B cell (primary cell): Measurements from ENCODE around the gene DAB1. TPM values are rescaled to one million over a fixed set of nuclear protein-coding genes. Genes with fewer than 3 reads are reported as not detected.

Experiments
- ATAC-seq: fragments of 200-7000 bp; cut with Tn5 transposase; one replicate; pipeline ENCODE4 v1.10.0; 2021; ENCODE audit warnings: low read depth, mild to moderate bottlenecking, moderate number of reproducible peaks, moderate library complexity
- CTCF ChIA-PET: fragments of 350-600 bp; sonication (Branson Sonifier 250); formaldehyde crosslinking; loops from one replicate; lab custom pipeline; 2021; ENCODE audit warnings: antibody characterized with exemption, inconsistent platforms; lab: Charles Lee
- POLR2A ChIA-PET: fragments of 350-600 bp; sonication (Branson Sonifier 250); formaldehyde crosslinking; loops from one replicate; lab custom pipeline; 2021; ENCODE audit warnings: antibody characterized with exemption; lab: Charles Lee
- DNase-seq: peaks from one replicate; pipeline ENCODE4 v3.0.0; 2013
- H2AFZ ChIP-seq: 2 replicates; pipeline ENCODE4 v1.6.1; 2012; ENCODE audit warnings: mild to moderate bottlenecking, low read depth, low read length; ENCODE audit not compliant: insufficient read depth, poor library complexity, severe bottlenecking
- H3K27ac ChIP-seq, 2 donors: 1 replicate in 1 of 2; 2 replicates in 1 of 2; pipeline ENCODE4 v1.5.1; 2012 to 2013; ENCODE audit warnings: low read length in 2 of 2, mild to moderate bottlenecking in 2 of 2, moderate library complexity in 1 of 2
- H3K27me3 ChIP-seq, 4 experiments: fragments of 200-600 bp in 1 of 4; sonication (generic) in 1 of 4; replicated peaks in 1 of 4; 1 replicate in 2 of 4; 2 replicates in 2 of 4; pipeline versions ENCODE4 v1.6.1 to v1.7.0; 2013 to 2016; ENCODE audit warnings: low read length in 3 of 4, mild to moderate bottlenecking in 2 of 4, mixed read lengths in 1 of 4, moderate library complexity in 1 of 4; ENCODE audit not compliant: insufficient read depth in 4 of 4, control insufficient read depth in 3 of 4; ENCODE audit errors: control extremely low read depth in 1 of 4
- H3K36me3 ChIP-seq, 2 experiments: replicated peaks in 1 of 2; 1 replicate in 1 of 2; 2 replicates in 1 of 2; pipeline versions ENCODE4 v1.6.1 to v1.7.1; 2013; ENCODE audit warnings: low read length in 1 of 2; ENCODE audit not compliant: insufficient read depth in 2 of 2, control insufficient read depth in 1 of 2; ENCODE audit errors: control extremely low read depth in 1 of 2, extremely low read depth in 1 of 2
- H3K4me1 ChIP-seq, 2 donors: fragments of 200-600 bp in 1 of 2; sonication (generic) in 1 of 2; 1 replicate in 1 of 2; 2 replicates in 1 of 2; pipeline versions ENCODE4 v1.5.1 to v1.6.1; 2013 to 2017; ENCODE audit warnings: low read length in 2 of 2; ENCODE audit not compliant: control insufficient read depth in 2 of 2, insufficient read depth in 2 of 2
- H3K4me2 ChIP-seq: replicated peaks from 2 replicates; pipeline ENCODE3; 2012; ENCODE audit warnings: mild to moderate bottlenecking, low read depth, low read length; ENCODE audit not compliant: poor library complexity, severe bottlenecking
- H3K4me3 ChIP-seq, 5 experiments: fragments of 200-600 bp in 1 of 5; sonication (generic) in 1 of 5; 1 replicate in 3 of 5; 2 replicates in 2 of 5; pipeline versions ENCODE4 v1.5.1 to v1.7.0; 2011 to 2016; ENCODE audit warnings: low read length in 4 of 5, mild to moderate bottlenecking in 4 of 5, low read depth in 2 of 5, control low read depth in 1 of 5, moderate library complexity in 1 of 5; ENCODE audit not compliant: insufficient read depth in 1 of 5; ENCODE audit errors: control extremely low read depth in 1 of 5, extremely low read depth in 1 of 5
- H3K79me2 ChIP-seq: fragments of 200-600 bp; sonication (generic); one replicate; pipeline ENCODE4 v1.6.0; 2016; ENCODE audit warnings: low read length; ENCODE audit not compliant: control insufficient read depth, insufficient read depth
- H3K9ac ChIP-seq: fragments of 200-600 bp; sonication (generic); 2 replicates; pipeline ENCODE4 v1.6.1; 2017; ENCODE audit warnings: mild to moderate bottlenecking, low read length, moderate library complexity
- H3K9me3 ChIP-seq, 3 donors: one replicate each; pipeline versions ENCODE4 v1.6.1 to v1.7.1; 2013; ENCODE audit warnings: low read length in 2 of 3; ENCODE audit not compliant: control insufficient read depth in 2 of 3, insufficient read depth in 1 of 3; ENCODE audit errors: control extremely low read depth in 1 of 3
- H4K20me1 ChIP-seq: 2 replicates; pipeline ENCODE4 v1.6.0; 2012; ENCODE audit warnings: mild to moderate bottlenecking, low read length; ENCODE audit not compliant: insufficient read depth, control insufficient read depth, poor library complexity, severe bottlenecking
- H3K27ac Mint-ChIP-seq: one replicate; pipeline ENCODE4 v1.8.0; 2021; ENCODE audit warnings: mixed read lengths
- H3K27me3 Mint-ChIP-seq: one replicate; pipeline ENCODE4 v1.8.0; 2021; ENCODE audit warnings: mixed read lengths
- H3K4me1 Mint-ChIP-seq: one replicate; pipeline ENCODE4 v1.8.0; 2021; ENCODE audit warnings: mixed read lengths
- H3K4me3 Mint-ChIP-seq: one replicate; pipeline ENCODE4 v1.8.0; 2021; ENCODE audit warnings: mixed read lengths
- H3K9me3 Mint-ChIP-seq: one replicate; pipeline ENCODE4 v1.8.0; 2022; ENCODE audit warnings: mixed read lengths; ENCODE audit not compliant: insufficient read depth
- CTCF ChIP-seq: fragments of 200-600 bp; IDR thresholded peaks from one replicate; pipeline ENCODE4 v1.8.0; 2022; ENCODE audit warnings: antibody characterized with exemption, mild to moderate bottlenecking
- EZH2 ChIP-seq: IDR thresholded peaks from 2 replicates; pipeline ENCODE4 v1.6.1; 2012; ENCODE audit warnings: borderline replicate concordance, low read depth, mild to moderate bottlenecking, moderate library complexity, low read length; ENCODE audit not compliant: insufficient read depth, poor library complexity, severe bottlenecking
- WGBS: methylation state at CpG from one replicate; pipeline ENCODE4 v1.1.5; 2013; ENCODE audit warnings: missing lambda C conversion rate; ENCODE audit not compliant: insufficient coverage; 5-methylcytosine and 5-hydroxymethylcytosine counted together
- intact Hi-C: fragments of 100-400 bp; cut with micrococcal nuclease; formaldehyde crosslinking; loops from one replicate; pipeline ENCODE4 v1.10.0; 2022
- polyA plus RNA-seq: library from polyadenylated mRNA; depleted of rRNA; stranded (reverse); fragments of >200 nt; gene quantifications from 2 replicates; pipeline ENCODE4 v1.2.3, GENCODE V29; 2012
- total RNA-seq, 2 donors: library from RNA; stranded (reverse); fragments of 120-200 nt in 1 of 2; gene quantifications; 1 replicate in 1 of 2; 2 replicates in 1 of 2; pipeline versions ENCODE4 v1.2.3 to v1.2.4, GENCODE V29; 2013 to 2022

The DAB1 gene
- total and polyA plus RNA-seq, 2 donors (not counting 1 experiment from before 2014, with no cell fraction given): not detected

- intact Hi-C loops: no loop called here
- no peak overlapping the region for H2AFZ ChIP-seq
- H3K4me1 Mint-ChIP-seq: no peaks in the 10 kb centered on the region
- no peak overlapping the region for H3K4me3 Mint-ChIP-seq
- no peaks in the 10 kb centered on the region for H3K79me2 ChIP-seq
- H3K36me3 ChIP-seq: no peaks in the 10 kb centered on the region
- H3K4me1 ChIP-seq: no peaks in the 10 kb centered on the region
- DNase-seq (no peak), ATAC-seq (no peak)
- ChIA-PET POLR2A (no interaction called here), CTCF (no interaction called here)
- H3K4me3 ChIP-seq: no peak overlapping the region
- no peaks in the 10 kb centered on the region for H3K27me3 Mint-ChIP-seq
- no peaks in the 10 kb centered on the region for H4K20me1 ChIP-seq
- no peak overlapping the region for H3K4me2 ChIP-seq
- 40% methylated on average over 1 of the region's 1 CpG for WGBS
- H3K27ac Mint-ChIP-seq: no peak overlapping the region
- H3K9me3 Mint-ChIP-seq: no peaks in the 10 kb centered on the region
- TF ChIP-seq CTCF (no peak), EZH2 (no peak)
- H3K27me3 ChIP-seq: no peaks in the 10 kb centered on the region
- H3K9me3 ChIP-seq: no peaks in the 10 kb centered on the region
- H3K27ac ChIP-seq: no peak overlapping the region
- H3K9ac ChIP-seq: no peak overlapping the region
Observed at GRCh38 chr1:57131257-57131656, 292.6 kb downstream of the DAB1 start.

DNA sequence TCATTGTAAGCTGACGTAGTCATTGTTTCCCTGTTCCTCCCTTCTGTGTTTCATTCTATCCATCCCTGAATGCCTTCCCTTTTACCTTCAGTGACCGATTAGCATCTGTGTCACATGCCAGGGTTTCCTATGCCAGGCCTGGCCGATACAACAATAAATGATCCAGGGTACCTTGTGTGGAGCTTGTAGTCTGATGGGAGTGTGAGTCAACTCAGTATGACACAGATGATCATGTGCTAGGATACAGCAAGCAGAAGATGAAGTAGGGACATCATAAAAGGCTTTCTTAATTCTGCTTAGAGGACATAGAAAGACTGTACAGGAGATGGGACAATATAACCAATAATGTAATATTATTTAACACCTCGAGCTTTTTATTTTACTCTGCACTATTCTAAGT is 294.0 kb downstream of the DAB1 start:
- Mint-ChIP-seq H3K9me3 (no peaks in the 10 kb centered on the region), H3K4me3 (no peak overlapping the region), H3K4me1 (no peaks in the 10 kb centered on the region), H3K27me3 (peaks cover 3% of the 10 kb centered on the region), H3K27ac (no peak overlapping the region)
- H4K20me1 ChIP-seq: no peaks in the 10 kb centered on the region
- H3K4me2 ChIP-seq: no peak overlapping the region
- ChIA-PET CTCF (no interaction called here), POLR2A (no interaction called here)
- intact Hi-C loops: no loop called here
- no peak overlapping the region for H3K4me3 ChIP-seq
- WGBS: 78% methylated on average over 2 of the region's 4 CpGs
- H3K27ac ChIP-seq: no peak overlapping the region
- no peaks in the 10 kb centered on the region for H3K4me1 ChIP-seq
- no peaks in the 10 kb centered on the region for H3K27me3 ChIP-seq
- ATAC-seq (no peak), DNase-seq (no peak)
- H3K36me3 ChIP-seq: no peaks in the 10 kb centered on the region
- no peaks in the 10 kb centered on the region for H3K79me2 ChIP-seq
- no peak overlapping the region for H2AFZ ChIP-seq
- no peak for TF ChIP-seq CTCF
- TF ChIP-seq EZH2: no peak
- H3K9ac ChIP-seq: no peak overlapping the region
- H3K9me3 ChIP-seq: no peaks in the 10 kb centered on the region
